Common myeloid progenitor, CD34-positive (primary cell): Measurements from ENCODE around the gene GPR137B.

Experiments used
- CTCF ChIA-PET: fragments of 350-600 bp; sonication (Branson Sonifier 250); formaldehyde crosslinking; loops from one replicate; lab custom pipeline; 2021; ENCODE audit warnings: antibody characterized with exemption; lab: Charles Lee
- POLR2A ChIA-PET: fragments of 350-600 bp; sonication (Branson Sonifier 250); formaldehyde crosslinking; loops from one replicate; lab custom pipeline; 2021; ENCODE audit warnings: antibody characterized with exemption; lab: Charles Lee
- DNase-seq, 3 donors: peaks; one replicate each; pipeline versions ENCODE4 v3.0.0 to v3.0.0-alpha.2; 2013
- H3K27ac ChIP-seq, 2 experiments: 1 replicate in 1 of 2; 2 replicates in 1 of 2; pipeline ENCODE4 v1.7.0; 2013; ENCODE audit warnings: inconsistent platforms in 2 of 2, low read length in 2 of 2, mild to moderate bottlenecking in 2 of 2, low read depth in 1 of 2, moderate library complexity in 1 of 2; ENCODE audit not compliant: severe bottlenecking in 2 of 2, insufficient read depth in 1 of 2, poor library complexity in 1 of 2
- H3K27me3 ChIP-seq, 5 experiments: replicated peaks in 2 of 5; 1 replicate in 3 of 5; 2 replicates in 2 of 5; pipeline versions ENCODE4 v1.6.1 to v1.7.0; 2013; ENCODE audit warnings: low read length in 4 of 5, mild to moderate bottlenecking in 2 of 5, moderate library complexity in 2 of 5, inconsistent platforms in 1 of 5; ENCODE audit not compliant: insufficient read depth in 5 of 5, control insufficient read depth in 4 of 5
- H3K36me3 ChIP-seq, 4 experiments: 1 replicate in 2 of 4; 2 replicates in 2 of 4; pipeline versions ENCODE4 v1.6.1 to v1.7.0; 2013; ENCODE audit warnings: low read length in 3 of 4, control low read depth in 1 of 4, mild to moderate bottlenecking in 1 of 4; ENCODE audit not compliant: control insufficient read depth in 4 of 4, insufficient read depth in 4 of 4
- H3K4me1 ChIP-seq, 4 experiments: 1 replicate in 3 of 4; 2 replicates in 1 of 4; pipeline versions ENCODE4 v1.6.1 to v1.7.1; 2013; ENCODE audit warnings: low read length in 3 of 4, mild to moderate bottlenecking in 3 of 4, control low read depth in 1 of 4, inconsistent platforms in 1 of 4, moderate library complexity in 1 of 4; ENCODE audit not compliant: control insufficient read depth in 4 of 4, insufficient read depth in 4 of 4; ENCODE audit errors: control extremely low read depth in 1 of 4
- H3K4me3 ChIP-seq, 7 experiments: 1 replicate in 4 of 7; 2 replicates in 3 of 7; pipeline versions ENCODE4 v1.5.1 to v1.7.0; 2013; ENCODE audit warnings: mild to moderate bottlenecking in 7 of 7, low read length in 6 of 7, moderate library complexity in 6 of 7, inconsistent platforms in 2 of 7, low read depth in 2 of 7, control low read depth in 1 of 7; ENCODE audit not compliant: insufficient read depth in 4 of 7, control insufficient read depth in 1 of 7; ENCODE audit errors: extremely low read depth in 1 of 7
- H3K9me3 ChIP-seq, 5 experiments: 1 replicate in 4 of 5; 2 replicates in 1 of 5; pipeline versions ENCODE4 v1.6.1 to v1.7.1; 2013; ENCODE audit warnings: low read length in 4 of 5, mild to moderate bottlenecking in 2 of 5, inconsistent platforms in 1 of 5, low read depth in 1 of 5, moderate library complexity in 1 of 5; ENCODE audit not compliant: control insufficient read depth in 4 of 5, insufficient read depth in 2 of 5; ENCODE audit errors: control extremely low read depth in 1 of 5
- WGBS: methylation state at CpG from one replicate; pipeline ENCODE4 v1.1.5; 2013; ENCODE audit not compliant: insufficient coverage; 5-methylcytosine and 5-hydroxymethylcytosine counted together

The GPR137B gene

GRCh38 chr1:236235116-236235515, 92.8 kb downstream of the GPR137B start:
- DNase-seq, result no peak
- H3K4me3 ChIP-seq, result no peak overlapping the region
- H3K4me1 ChIP-seq, result no peaks in the 10 kb centered on the region
- peaks cover 3 to 23% (median 5%) of the 10 kb centered on the region in 4 experiments for H3K36me3 ChIP-seq
- ChIA-PET POLR2A (no interaction called here), CTCF (no interaction called here)
- no peaks in the 10 kb centered on the region for H3K9me3 ChIP-seq
- H3K27ac ChIP-seq, result no peak overlapping the region
- 100% methylated on average over 2 of the region's 3 CpGs for WGBS
- no peaks in the 10 kb centered on the region for H3K27me3 ChIP-seq

GRCh38 chr1:236239092-236239585, 96.8 kb downstream of the GPR137B start:
- H3K27ac ChIP-seq, result no peak overlapping the region
- DNase-seq, result no peak
- H3K4me3 ChIP-seq, result no peak overlapping the region
- H3K27me3 ChIP-seq, result no peaks in the 10 kb centered on the region
- no peaks in the 10 kb centered on the region for H3K4me1 ChIP-seq
- ChIA-PET POLR2A (interaction anchor here (1.6 kb wide), 1 partner anchor 43 kb away, joined by 4 read pairs; the partner anchor contains the start of gene ERO1B), CTCF (interaction anchor here (1.2 to 3.0 kb wide), 2 partner anchors 10 to 13 kb away, joined by 3 to 7 read pairs; no protein-coding TSS in a partner anchor)
- peaks cover 3 to 35% (median 11%) of the 10 kb centered on the region in 4 experiments for H3K36me3 ChIP-seq
- 90% methylated on average over 1 of the region's 1 CpG for WGBS
- no peaks in the 10 kb centered on the region for H3K9me3 ChIP-seq

- Histone ChIP-seq H3K27me3 (no peaks in the 10 kb centered on the region), H3K9me3 (no peaks in the 10 kb centered on the region), H3K4me3 (no peak overlapping the region), H3K36me3 (peaks cover 0 to 27% (median 8%) of the 10 kb centered on the region in 4 experiments), H3K27ac (no peak overlapping the region), H3K4me1 (no peaks in the 10 kb centered on the region)
- ChIA-PET POLR2A (no interaction called here), CTCF (interaction anchor here (0.6 to 3.0 kb wide), 2 partner anchors 10 to 11 kb away, joined by 3 to 7 read pairs; no protein-coding TSS in a partner anchor)
- no peak for DNase-seq
- WGBS, result 100% methylated on average over 2 of the region's 3 CpGs
Observed at GRCh38 chr1:236240675-236241074, 98.3 kb downstream of the GPR137B start.

- H3K4me1 ChIP-seq, result no peaks in the 10 kb centered on the region
- H3K27me3 ChIP-seq, result no peaks in the 10 kb centered on the region
- no peaks in the 10 kb centered on the region for H3K9me3 ChIP-seq
- H3K27ac ChIP-seq, result no peak overlapping the region
- H3K36me3 ChIP-seq, result peaks cover 9 to 29% (median 15%) of the 10 kb centered on the region in 4 experiments
- ChIA-PET POLR2A (no interaction called here), CTCF (no interaction called here)
- H3K4me3 ChIP-seq, result no peak overlapping the region
- WGBS, result 100% methylated on average over 1 of the region's 2 CpGs
- DNase-seq, result no peak
Observed at GRCh38 chr1:236242568-236242967, 100.2 kb downstream of the GPR137B start.

GRCh38 chr1:236247286-236247685, 104.9 kb downstream of the GPR137B start:
- Histone ChIP-seq H3K4me1 (no peaks in the 10 kb centered on the region), H3K27ac (no peak overlapping the region), H3K4me3 (no peak overlapping the region), H3K36me3 (peaks cover 10 to 25% (median 11%) of the 10 kb centered on the region in 4 experiments), H3K9me3 (no peaks in the 10 kb centered on the region), H3K27me3 (no peaks in the 10 kb centered on the region)
- POLR2A ChIA-PET, result no interaction called here
- CTCF ChIA-PET, result no interaction called here
- WGBS, result 100% methylated on average over 3 of the region's 3 CpGs
- DNase-seq, result no peak

- no CpG with 5 or more reads among the region's 1 CpG for WGBS
- peaks cover 12 to 33% (median 17%) of the 10 kb centered on the region in 4 experiments for H3K36me3 ChIP-seq
- CTCF ChIA-PET, result interaction anchor here (1.7 kb wide), 1 partner anchor 12 kb away, joined by 7 read pairs; no protein-coding TSS in a partner anchor
Observed at GRCh38 chr1:236251587-236251986, 109.2 kb downstream of the GPR137B start.

GRCh38 chr1:236253119-236253518, 110.8 kb downstream of the GPR137B start:
- Histone ChIP-seq H3K4me3 (no peak overlapping the region), H3K9me3 (peaks cover 4 to 19% (median 5%) of the 10 kb centered on the region in 5 experiments), H3K4me1 (no peaks in the 10 kb centered on the region), H3K27ac (no peak overlapping the region), H3K27me3 (no peaks in the 10 kb centered on the region), H3K36me3 (peaks cover 5 to 30% (median 13%) of the 10 kb centered on the region in 4 experiments)
- no peak for DNase-seq
- WGBS, result no CpG with 5 or more reads among the region's 1 CpG
- ChIA-PET POLR2A (interaction anchor here (0.6 kb wide), 1 partner anchor 32 kb away, joined by 4 read pairs; no protein-coding TSS in a partner anchor), CTCF (no interaction called here)

More at GRCh38 chr1:236251587-236251986, 109.2 kb downstream of the GPR137B start:
- Histone ChIP-seq H3K4me3 (no peak overlapping the region), H3K27ac (no peak overlapping the region), H3K4me1 (no peaks in the 10 kb centered on the region), H3K27me3 (no peaks in the 10 kb centered on the region), H3K9me3 (peaks cover 0 to 6% (median 0%) of the 10 kb centered on the region in 5 experiments)
- POLR2A ChIA-PET, result no interaction called here
- DNase-seq, result no peak
